ENCODE data around the gene CNN3. TPM values are rescaled to one million over a fixed set of nuclear protein-coding genes. Genes with fewer than 3 reads are reported as not detected.
A peak's percentile ranks its signal among the peaks of the same experiment; 100 is the strongest.

The CNN3 gene
- total RNA-seq, 1 experiment from 2014 or later: 183 TPM

DNA sequence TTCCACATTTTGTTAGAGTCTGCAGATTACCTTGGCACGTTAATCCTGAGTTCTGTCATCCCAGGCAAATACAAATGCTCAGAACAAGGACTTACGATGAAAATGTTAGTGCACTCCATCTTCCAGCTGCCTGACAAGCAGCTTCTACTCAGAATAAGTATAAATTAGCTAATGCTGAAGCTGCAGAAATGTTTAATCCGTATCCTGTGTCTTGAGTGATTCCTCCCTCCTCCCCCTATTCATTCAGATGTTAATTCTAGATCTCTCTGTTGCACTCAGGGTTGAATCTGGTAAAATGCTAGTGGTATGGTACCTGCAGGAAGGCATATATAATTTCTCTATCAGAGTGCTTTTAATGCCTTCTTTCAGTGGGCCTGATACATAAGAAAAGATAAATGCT, 39.8 kb downstream of the CNN3 start:
- POLR2A ChIA-PET: interaction anchor here (1.3 to 1.8 kb wide), 3 partner anchors 21 to 40 kb away, joined by 3 to 5 read pairs (median 4); partner anchors contain the start of gene CNN3

DNA sequence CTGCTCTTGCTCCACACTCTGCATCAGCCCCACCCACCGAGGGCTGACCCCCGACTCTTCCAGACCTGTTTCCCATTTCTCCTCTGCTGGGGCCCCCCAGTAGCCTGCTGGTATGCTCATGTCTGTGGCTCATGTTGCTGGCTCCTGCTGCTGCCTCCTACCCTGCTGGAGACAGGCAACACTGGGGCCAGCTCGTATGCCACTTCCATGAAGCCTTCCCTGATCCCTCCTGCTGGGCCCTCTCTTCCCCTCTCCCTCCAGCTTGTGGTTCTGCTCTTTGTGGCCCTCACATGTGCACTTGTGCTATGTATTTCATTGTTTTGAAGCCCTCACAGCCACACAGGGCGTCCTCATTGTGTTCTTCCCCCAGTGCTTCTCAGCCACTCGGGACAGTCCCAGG, 40.5 kb downstream of the CNN3 start:
- Mint-ChIP-seq H3K9me3 (no peaks in the 10 kb centered on the region), H3K4me1 (peaks cover 68% of the 10 kb centered on the region), H3K4me3 (no peak overlapping the region), H3K36me3 (peaks cover 3% of the 10 kb centered on the region; the same call in 1 of the 2 replicates), H3K27ac (peak overlapping the region; percentile 55; the same call in 1 of the 2 replicates), H3K27me3 (ENCODE audit: low read depth) (peaks cover 4% of the 10 kb centered on the region)
- DNase-seq (ENCODE audit: low spot score) (peak; percentile 23), ATAC-seq (peak; percentile 7; the same call in 1 of the 2 replicates)
- CTCF ChIA-PET: interaction anchor here (1.4 to 2.8 kb wide), 2 partner anchors 31 to 155 kb away, joined by 4 to 20 read pairs; no protein-coding TSS in a partner anchor
- POLR2A ChIA-PET: interaction anchor here (1.3 to 1.8 kb wide), 3 partner anchors 21 to 41 kb away, joined by 3 to 5 read pairs (median 4); partner anchors contain the start of gene CNN3
- TF ChIP-seq NR1H2 (CRISPR knock-in tag; IDR thresholded peaks at IDR 0.05): no peak
- no peak for TF ChIP-seq MXD4 (CRISPR knock-in tag; IDR thresholded peaks at IDR 0.05; ENCODE audit: borderline replicate concordance)
- TF ChIP-seq, protein P1, sequence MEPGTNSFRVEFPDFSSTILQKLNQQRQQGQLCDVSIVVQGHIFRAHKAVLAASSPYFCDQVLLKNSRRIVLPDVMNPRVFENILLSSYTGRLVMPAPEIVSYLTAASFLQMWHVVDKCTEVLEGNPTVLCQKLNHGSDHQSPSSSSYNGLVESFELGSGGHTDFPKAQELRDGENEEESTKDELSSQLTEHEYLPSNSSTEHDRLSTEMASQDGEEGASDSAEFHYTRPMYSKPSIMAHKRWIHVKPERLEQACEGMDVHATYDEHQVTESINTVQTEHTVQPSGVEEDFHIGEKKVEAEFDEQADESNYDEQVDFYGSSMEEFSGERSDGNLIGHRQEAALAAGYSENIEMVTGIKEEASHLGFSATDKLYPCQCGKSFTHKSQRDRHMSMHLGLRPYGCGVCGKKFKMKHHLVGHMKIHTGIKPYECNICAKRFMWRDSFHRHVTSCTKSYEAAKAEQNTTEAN (CRISPR knock-in tag; IDR thresholded peaks at IDR 0.05): no peak
- TF ChIP-seq ZNF121 (CRISPR knock-in tag; IDR thresholded peaks at IDR 0.05): peak; percentile 1; the same call in 1 of the 2 replicates

More for the DNA sequence above, 39.8 kb downstream of the CNN3 start:
- CTCF ChIA-PET: interaction anchor here (1.4 to 2.8 kb wide), 3 partner anchors 32 to 156 kb away, joined by 4 to 20 read pairs (median 5); no protein-coding TSS in a partner anchor
- Mint-ChIP-seq H3K36me3 (peaks cover 3% of the 10 kb centered on the region; the same call in 1 of the 2 replicates), H3K27ac (peak overlapping the region; percentile 78), H3K27me3 (ENCODE audit: low read depth) (peaks cover 4% of the 10 kb centered on the region), H3K9me3 (no peaks in the 10 kb centered on the region), H3K4me3 (peak overlapping the region; percentile 46), H3K4me1 (peaks cover 68% of the 10 kb centered on the region)
- TF ChIP-seq, protein P2, sequence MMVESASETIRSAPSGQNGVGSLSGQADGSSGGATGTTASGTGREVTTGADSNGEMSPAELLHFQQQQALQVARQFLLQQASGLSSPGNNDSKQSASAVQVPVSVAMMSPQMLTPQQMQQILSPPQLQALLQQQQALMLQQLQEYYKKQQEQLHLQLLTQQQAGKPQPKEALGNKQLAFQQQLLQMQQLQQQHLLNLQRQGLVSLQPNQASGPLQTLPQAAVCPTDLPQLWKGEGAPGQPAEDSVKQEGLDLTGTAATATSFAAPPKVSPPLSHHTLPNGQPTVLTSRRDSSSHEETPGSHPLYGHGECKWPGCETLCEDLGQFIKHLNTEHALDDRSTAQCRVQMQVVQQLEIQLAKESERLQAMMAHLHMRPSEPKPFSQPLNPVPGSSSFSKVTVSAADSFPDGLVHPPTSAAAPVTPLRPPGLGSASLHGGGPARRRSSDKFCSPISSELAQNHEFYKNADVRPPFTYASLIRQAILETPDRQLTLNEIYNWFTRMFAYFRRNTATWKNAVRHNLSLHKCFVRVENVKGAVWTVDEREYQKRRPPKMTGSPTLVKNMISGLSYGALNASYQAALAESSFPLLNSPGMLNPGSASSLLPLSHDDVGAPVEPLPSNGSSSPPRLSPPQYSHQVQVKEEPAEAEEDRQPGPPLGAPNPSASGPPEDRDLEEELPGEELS (CRISPR knock-in tag; IDR thresholded peaks at IDR 0.05): no peak
- ATAC-seq (peak; percentile 17; the same call in 1 of the 2 replicates), DNase-seq (ENCODE audit: low spot score) (no peak)

DNA sequence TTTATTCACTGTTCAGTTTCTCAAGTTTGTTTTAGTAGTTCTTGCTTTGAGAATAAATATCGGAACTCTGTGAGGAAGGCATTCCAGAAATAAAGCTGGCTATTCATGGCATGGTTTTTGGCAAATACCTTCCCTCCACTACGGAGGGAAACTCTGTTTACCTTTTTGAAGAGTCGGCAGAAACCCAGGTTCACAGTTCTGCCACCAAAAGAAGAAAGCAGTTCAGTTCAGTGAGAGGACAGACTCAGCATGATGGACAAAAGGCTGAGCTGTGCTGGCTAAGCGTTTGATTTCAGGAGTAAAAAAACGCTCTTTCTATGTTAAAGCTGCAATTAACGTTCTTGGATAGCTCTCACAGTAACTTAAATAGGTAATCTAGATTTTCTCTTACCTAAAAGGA, 42.4 kb downstream of the CNN3 start:
- POLR2A ChIA-PET: interaction anchor here (1.0 kb wide), 2 partner anchors 30 to 42 kb away, joined by 3 read pairs; partner anchors contain the start of gene CNN3
- CTCF ChIA-PET: no interaction called here
- Mint-ChIP-seq H3K9me3 (no peaks in the 10 kb centered on the region), H3K27ac (peak overlapping the region; percentile 86), H3K4me1 (peaks cover 64% of the 10 kb centered on the region), H3K4me3 (no peak overlapping the region), H3K36me3 (no peaks in the 10 kb centered on the region), H3K27me3 (ENCODE audit: low read depth) (peaks cover 4% of the 10 kb centered on the region)
- no peak for DNase-seq (ENCODE audit: low spot score)
- TF ChIP-seq, protein P3, sequence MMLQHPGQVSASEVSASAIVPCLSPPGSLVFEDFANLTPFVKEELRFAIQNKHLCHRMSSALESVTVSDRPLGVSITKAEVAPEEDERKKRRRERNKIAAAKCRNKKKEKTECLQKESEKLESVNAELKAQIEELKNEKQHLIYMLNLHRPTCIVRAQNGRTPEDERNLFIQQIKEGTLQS (CRISPR knock-in tag; conservative IDR thresholded peaks at IDR 0.05): no peak
- TF ChIP-seq, protein P4, sequence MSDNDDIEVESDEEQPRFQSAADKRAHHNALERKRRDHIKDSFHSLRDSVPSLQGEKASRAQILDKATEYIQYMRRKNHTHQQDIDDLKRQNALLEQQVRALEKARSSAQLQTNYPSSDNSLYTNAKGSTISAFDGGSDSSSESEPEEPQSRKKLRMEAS (CRISPR knock-in tag; IDR thresholded peaks at IDR 0.05): no peak
- TF ChIP-seq NFATC4 (CRISPR knock-in tag; IDR thresholded peaks at IDR 0.05) (no peak), GABPB1 (CRISPR knock-in tag; IDR thresholded peaks at IDR 0.05) (no peak), CBFB (CRISPR knock-in tag; IDR thresholded peaks at IDR 0.05; ENCODE audit: low read depth) (no peak), SP1 (CRISPR knock-in tag; conservative IDR thresholded peaks at IDR 0.05) (no peak), IRF2 (CRISPR knock-in tag; IDR thresholded peaks at IDR 0.05; ENCODE audit: borderline replicate concordance, low read depth) (no peak), NR1H2 (CRISPR knock-in tag; IDR thresholded peaks at IDR 0.05) (no peak), CREM (CRISPR knock-in tag; IDR thresholded peaks at IDR 0.05) (no peak), ZNF317 (CRISPR knock-in tag; IDR thresholded peaks at IDR 0.05; ENCODE audit: borderline replicate concordance, low read depth) (no peak), ZNF138 (CRISPR knock-in tag; conservative IDR thresholded peaks at IDR 0.05) (no peak), ETV6 (CRISPR knock-in tag; IDR thresholded peaks at IDR 0.05) (no peak)
- TF ChIP-seq, protein P5, sequence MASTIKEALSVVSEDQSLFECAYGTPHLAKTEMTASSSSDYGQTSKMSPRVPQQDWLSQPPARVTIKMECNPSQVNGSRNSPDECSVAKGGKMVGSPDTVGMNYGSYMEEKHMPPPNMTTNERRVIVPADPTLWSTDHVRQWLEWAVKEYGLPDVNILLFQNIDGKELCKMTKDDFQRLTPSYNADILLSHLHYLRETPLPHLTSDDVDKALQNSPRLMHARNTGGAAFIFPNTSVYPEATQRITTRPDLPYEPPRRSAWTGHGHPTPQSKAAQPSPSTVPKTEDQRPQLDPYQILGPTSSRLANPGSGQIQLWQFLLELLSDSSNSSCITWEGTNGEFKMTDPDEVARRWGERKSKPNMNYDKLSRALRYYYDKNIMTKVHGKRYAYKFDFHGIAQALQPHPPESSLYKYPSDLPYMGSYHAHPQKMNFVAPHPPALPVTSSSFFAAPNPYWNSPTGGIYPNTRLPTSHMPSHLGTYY (CRISPR knock-in tag; IDR thresholded peaks at IDR 0.05): no peak
- TF ChIP-seq, protein P6, sequence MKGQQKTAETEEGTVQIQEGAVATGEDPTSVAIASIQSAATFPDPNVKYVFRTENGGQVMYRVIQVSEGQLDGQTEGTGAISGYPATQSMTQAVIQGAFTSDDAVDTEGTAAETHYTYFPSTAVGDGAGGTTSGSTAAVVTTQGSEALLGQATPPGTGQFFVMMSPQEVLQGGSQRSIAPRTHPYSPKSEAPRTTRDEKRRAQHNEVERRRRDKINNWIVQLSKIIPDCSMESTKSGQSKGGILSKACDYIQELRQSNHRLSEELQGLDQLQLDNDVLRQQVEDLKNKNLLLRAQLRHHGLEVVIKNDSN (CRISPR knock-in tag; IDR thresholded peaks at IDR 0.05): no peak
- TF ChIP-seq, protein P7, sequence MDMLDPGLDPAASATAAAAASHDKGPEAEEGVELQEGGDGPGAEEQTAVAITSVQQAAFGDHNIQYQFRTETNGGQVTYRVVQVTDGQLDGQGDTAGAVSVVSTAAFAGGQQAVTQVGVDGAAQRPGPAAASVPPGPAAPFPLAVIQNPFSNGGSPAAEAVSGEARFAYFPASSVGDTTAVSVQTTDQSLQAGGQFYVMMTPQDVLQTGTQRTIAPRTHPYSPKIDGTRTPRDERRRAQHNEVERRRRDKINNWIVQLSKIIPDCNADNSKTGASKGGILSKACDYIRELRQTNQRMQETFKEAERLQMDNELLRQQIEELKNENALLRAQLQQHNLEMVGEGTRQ (CRISPR knock-in tag; IDR thresholded peaks at IDR 0.05): no peak
- ATAC-seq: no peak
